Measurements from ENCODE around the gene MUC3A.

- TF ChIP-seq CEBPB (IDR thresholded peaks at IDR 0.05; ENCODE audit: low read depth, low read length) (no peak), CTCF (conservative IDR thresholded peaks at IDR 0.05; ENCODE audit: low read depth, low read length) (no peak), POLR2A (IDR thresholded peaks at IDR 0.05; ENCODE audit: low read depth, low read length) (no peak), MAFK (IDR thresholded peaks at IDR 0.05; ENCODE audit: low read depth, low read length) (no peak), RCOR1 (IDR thresholded peaks at IDR 0.05; ENCODE audit: insufficient replicate concordance, low read length) (no peak), MAZ (IDR thresholded peaks at IDR 0.05; ENCODE audit: borderline replicate concordance, low read depth, low read length) (no peak), ELK1 (IDR thresholded peaks at IDR 0.05; ENCODE audit: borderline replicate concordance, low read depth, low read length) (no peak), RAD21 (IDR thresholded peaks at IDR 0.05; ENCODE audit: low read length) (no peak), CHD1 (IDR thresholded peaks at IDR 0.05; ENCODE audit: low read depth, low read length) (no peak), MXI1 (IDR thresholded peaks at IDR 0.05; ENCODE audit: borderline replicate concordance, low read depth, low read length) (no peak)
These were observed 2.5 kb upstream of the MUC3A start for GRCh38 chr7:100946766-100947365.
